ELR (cell line): ENCODE results near the gene SOCS2.
"Not testable (repeated sequence)": the region's sequence is repeated elsewhere in the genome, so short reads cannot be mapped to it uniquely, and the experiment has no call there.

Source experiments
- DNase-seq: peaks from one replicate; pipeline ENCODE4 v3.0.0-alpha.2; 2015; ENCODE audit warnings: low read depth

SOCS2 gene, protein sequence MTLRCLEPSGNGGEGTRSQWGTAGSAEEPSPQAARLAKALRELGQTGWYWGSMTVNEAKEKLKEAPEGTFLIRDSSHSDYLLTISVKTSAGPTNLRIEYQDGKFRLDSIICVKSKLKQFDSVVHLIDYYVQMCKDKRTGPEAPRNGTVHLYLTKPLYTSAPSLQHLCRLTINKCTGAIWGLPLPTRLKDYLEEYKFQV

DNA sequence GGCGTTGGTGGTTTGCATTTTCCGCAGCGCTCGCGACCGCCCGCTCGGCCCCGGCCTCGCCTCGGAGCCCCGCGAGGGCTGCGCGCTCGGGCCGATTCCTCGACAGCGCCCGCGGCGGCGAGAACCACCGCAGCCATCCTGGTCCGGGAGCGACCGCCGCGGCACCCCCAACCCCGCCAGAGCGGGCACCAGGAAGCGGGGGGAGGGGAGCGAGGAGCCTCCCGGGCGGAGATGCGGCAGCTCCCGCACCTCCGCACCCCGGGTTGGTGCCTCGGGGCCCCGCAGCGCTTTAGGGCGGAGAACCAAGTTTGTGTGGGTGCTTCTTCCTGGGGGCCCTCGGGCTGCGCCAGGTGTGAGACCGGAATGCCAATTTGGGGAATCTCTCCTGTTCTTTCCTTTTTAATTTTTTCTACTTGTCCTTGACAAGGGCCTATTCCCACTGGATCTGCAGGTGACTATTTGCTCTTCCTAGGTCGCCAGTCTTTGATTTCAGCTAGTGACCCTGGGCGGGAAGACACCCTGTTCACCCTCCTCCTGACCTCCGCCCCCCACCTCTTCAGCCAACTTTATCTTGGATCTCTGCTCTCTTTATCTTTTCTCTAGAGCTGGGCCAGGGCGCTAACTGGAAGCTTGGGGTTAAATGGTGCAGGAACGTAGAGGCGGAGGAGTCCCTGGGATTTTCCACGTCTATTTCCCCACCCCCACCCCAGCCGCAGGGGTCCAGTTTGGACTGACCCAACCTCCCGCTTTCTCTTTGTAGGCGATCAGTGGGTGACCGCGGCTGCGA lies at the start of gene SOCS2:
TSS of gene SOCS2 (plus strand) at position 751 of the 787 bp plus-strand sequence. CDS start 223 bp downstream, outside the sequence.
- DNase-seq: peak; percentile 68

DNA sequence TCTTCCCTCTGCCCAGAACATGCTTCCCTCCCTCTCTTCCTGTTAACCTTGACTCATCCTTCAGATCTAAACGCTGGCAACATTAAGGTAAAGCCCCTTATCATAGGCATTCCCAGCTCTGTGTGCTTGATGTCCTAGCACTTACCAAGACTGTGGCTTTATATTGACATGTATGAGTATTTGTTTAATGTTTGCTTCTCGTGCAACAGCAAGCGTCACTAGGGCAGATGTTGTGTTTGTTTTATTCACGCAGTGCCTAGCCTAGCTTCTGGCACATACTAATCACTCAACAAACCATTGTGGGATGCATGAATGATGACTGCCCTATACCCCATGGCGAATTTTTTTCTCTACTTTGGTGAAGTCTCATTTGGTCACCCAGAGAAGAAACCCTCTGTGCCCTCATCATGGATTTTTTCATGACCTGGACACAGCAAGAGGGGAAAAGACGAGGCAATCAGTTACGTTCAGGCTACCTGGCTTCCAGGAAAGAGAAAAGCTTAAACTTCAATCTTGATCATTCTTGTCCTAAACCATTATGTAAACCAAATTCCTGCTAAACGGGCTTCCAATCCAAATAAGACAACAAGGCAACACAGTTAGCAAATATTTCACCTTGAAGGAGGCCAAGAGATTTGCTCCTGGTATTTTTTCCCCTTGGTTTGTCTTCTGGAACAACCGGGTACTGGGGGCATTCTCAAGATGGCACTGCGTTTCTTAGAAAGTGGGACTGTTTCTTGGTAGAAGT lies 47.9 kb upstream of the SOCS2 start:
- DNase-seq: no peak

DNA sequence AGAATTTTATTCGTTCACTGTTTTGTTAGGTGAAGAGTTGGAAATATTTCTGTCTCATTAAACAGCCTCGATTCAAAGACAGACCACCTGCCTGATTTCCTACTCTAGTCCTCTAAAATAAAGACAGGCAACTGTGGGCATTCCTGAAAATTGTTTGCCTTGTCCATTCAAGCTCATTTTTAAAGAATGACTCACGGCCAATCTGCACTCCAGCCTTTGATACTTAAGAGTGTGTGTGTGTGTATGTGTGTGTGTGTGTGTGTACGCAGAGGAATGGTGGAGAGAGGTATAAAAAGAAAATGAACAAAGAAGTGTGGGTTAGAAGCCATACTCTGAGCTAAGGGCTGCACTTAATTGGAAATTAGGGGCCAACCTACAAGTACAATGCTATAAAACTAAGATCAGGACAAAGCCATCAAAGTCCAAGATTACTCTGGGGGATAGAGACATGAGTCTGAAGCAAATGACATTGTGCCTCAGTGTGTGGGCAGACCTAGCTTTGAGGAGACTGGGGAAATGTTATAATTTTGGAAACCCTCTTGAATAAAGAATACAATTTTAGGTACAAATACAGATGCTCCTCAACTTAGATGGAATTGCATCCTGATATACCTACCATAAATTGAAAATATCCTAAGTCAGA lies 45.6 kb upstream of the SOCS2 start:
- DNase-seq: peak; percentile 95

DNA sequence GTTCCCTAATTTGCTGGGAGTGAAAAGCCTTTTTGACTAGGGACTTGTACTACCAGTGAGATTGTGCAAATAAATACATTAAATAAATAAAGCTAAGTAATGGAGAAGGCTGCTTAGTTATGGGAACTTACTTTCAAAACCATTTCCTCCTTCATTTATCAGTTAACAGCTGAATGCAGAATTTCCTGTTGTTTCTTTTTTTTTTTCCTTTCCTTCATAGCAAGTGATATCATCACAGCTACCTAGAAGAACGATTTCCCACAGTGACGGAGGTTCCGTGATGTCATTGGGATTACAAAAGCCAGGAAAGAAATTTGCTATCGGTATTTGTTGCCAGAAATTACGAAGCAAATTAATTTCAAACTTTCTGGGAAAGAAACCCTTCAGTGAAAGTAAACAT lies 42.1 kb upstream of the SOCS2 start:
- no peak for DNase-seq

DNA sequence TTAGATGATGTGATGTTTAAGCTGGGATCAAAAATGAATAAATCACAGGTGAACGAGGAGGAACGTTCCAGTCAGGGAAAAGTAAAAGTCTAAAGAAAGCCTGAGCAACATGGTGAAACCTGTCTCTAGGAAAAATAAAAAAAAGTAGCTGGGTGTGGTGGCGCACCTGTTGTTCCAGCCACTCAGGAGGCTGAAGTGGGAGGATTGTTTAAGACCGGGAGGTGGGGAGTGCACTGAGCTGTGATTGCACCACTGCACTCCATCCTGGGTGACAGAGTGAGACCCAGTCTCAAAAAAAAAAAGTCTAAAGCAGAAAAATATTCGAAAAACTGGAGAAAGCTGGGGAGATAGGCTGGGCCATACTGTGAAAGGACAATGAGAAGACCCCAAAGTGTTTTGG lies 39.2 kb upstream of the SOCS2 start:
- DNase-seq: no peak

DNA sequence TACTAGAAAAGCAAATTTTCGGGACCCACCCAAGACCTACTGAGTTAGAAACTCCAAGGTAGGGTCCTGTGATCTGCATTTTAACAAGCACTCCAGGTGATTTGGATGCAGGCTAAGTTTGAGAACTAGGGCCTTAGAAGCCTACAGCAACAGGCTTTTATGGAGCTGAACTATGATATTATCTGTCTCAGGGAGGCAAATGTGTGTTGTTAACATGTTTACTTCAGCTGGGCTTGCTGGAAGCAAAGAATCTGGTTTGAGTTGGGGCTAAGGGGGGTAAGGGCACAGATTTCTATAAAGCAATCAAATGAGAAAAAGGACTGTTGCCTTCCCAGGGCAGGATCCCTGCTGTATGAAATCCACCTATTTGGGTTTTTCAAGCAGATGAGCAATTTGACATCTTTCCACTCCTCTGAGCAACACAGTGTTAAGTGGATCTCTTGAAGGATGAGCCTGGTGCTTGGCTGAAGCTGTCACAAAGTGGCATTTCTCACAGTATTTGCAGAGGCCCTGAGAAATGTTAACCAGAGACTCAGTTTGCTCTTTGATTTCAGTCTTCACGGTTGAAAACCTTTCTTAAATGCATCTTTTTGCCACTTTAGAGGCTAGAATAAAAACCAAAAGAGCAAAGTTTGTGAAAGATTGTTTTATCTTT lies 36.2 kb upstream of the SOCS2 start:
- no peak for DNase-seq

DNA sequence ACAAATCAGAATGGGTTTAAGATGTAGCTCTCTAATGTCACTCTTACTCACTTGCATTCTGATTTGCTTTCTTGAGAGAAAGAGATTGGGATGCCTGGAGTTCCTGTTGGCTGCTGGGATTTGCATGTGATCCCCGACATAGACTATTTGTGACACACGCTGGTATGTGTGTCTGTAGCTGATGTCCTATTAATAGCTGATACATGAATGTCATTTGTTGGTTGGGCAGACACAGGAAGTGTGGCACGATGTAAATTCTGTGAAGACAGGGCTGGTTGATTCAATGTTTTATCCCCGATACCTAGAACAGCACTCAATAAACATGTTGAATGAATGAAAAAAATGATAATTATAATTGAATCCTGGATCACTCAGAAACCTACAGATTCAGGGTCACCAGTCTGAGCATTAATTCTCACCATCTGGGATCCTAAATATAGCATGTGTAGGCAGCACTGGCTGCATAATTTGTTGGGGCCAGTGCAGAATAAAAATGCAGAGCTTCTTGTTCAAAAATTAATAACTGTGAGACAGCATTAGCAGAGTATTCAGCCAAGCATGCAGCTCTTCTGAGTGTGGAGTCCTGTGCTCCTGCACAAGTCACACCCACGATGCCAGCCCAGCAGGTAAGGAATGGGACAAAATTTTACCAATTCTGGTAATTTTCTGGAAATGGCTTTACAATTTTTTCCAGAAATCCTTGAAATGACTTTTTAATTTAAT lies 35.5 kb upstream of the SOCS2 start:
- DNase-seq: no peak

DNA sequence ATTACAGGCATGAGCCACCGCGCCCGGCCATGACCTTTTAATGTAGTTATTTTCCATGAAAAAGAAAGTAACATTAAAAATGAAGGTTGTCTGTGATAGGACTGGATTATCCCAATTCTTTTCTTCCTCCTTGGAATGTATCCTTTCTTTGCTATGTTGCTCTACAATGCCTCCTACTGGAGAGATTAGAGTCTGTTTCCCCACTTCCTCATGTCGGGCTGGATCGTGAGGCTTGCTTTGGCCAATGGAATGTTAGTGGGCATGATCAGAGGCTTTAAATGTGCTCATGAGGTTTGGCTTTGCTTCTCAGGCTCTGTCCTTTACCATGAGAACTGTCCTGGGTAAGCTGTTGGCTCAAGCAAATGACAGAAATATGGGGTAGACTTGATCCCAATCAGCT lies 34.7 kb upstream of the SOCS2 start:
- no peak for DNase-seq

DNA sequence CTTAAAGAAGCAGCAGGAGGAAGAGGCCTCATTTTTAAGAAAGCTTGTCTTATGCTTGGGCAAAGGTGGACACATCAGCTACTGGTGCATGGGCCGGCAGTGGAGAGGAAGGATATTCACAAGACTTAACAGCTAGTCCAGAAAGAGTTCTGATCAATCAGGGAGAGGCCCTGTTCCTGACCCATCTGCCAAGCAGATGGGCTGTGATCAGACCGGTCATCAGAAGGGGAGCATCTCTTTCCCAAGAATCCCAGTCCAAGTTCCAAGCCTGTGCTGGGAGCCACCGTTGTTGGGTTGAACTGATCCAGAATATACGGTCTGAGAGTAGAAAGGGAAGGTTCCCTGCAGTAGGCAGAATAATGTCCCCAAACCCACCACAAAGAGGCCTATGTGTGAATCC lies 32.7 kb upstream of the SOCS2 start:
- DNase-seq: no peak

DNA sequence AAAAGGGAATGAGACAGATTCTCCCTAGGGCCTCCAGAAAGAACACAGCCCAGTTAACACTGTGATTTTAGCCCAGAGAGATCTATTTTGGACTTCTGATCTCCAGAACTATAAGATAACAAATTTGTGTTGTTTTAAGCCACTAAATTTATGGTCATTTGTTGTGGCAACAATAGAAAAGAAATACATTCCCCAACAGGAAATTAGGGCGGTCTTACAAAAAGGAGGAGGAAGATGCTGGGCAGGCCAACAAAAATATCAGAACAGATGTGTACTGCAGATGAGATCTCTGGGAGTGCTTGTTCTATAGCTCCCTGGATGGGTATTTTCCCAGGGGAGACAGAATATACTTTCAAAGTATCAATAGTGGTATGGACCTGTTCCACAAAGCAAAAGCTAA lies 32.0 kb upstream of the SOCS2 start:
- no peak for DNase-seq

DNA sequence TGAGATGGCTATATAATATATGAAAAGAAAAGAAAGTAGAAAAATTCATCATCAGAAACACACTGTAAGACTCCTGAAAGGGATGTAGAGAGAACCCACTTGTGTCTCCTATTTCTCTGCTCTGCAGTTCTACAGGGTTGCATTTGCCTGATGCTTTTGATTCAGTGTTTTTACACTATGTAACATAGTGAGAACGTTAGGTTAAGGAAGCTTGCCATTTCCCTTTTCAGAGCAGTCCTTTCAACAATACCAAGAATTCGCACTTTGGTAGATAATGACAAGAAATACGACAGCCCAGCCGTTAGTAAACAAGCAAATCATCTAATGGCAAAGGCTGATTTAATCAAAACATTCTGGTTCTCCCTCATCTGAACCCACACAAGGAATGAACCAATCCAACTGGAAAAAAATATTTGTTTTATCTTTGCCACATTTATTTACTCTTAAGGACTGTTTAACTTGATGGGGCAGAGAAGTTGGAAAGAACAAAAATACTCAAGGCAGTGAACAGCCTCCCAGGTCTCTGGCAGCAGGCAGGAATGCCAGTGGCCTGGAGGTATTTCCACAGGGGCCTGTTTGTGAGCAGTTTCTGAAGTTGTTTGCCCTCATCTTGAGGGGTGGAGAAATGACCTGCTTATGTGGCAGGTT lies 30.8 kb upstream of the SOCS2 start:
- no peak for DNase-seq

DNA sequence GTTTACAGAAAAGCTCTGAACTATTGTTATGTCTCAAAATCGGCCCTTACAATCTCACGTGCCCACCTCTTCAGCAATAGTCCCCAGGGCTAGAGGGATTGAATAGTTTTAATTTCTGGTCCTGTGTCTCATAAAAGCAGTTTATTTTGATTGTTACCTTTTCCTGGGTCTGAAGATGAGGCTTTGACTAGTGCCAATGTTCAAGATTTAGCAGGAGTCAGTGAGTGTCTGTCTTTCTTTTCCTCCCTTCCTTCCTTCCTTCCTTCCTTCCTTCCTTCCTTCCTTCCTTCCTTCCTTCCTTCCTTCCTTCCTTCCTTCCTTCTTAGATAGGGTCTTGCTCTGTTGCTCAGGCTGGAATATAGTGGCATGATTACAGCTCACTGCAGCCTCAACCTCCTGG lies 24.7 kb upstream of the SOCS2 start:
- no peak for DNase-seq

DNA sequence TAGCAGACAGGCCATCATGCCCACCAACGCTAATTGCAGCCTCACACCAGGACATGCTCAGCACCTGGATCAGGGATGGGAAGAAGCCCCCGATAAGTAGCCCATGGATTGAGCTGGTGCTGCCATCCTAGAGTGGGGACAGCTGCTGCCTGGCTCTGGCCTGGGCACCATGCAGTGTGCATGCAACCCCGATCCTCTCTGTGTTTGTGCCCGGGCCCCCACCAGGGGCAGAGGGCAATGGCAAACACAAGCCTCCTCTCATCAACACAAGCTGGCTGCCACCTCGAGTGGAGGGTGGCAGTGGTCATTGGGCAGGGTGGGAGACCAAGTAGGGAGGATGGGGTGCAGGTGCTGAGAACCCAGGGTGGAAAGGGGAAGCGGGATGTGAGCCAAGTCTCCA lies 23.3 kb upstream of the SOCS2 start:
- DNase-seq: no peak

DNA sequence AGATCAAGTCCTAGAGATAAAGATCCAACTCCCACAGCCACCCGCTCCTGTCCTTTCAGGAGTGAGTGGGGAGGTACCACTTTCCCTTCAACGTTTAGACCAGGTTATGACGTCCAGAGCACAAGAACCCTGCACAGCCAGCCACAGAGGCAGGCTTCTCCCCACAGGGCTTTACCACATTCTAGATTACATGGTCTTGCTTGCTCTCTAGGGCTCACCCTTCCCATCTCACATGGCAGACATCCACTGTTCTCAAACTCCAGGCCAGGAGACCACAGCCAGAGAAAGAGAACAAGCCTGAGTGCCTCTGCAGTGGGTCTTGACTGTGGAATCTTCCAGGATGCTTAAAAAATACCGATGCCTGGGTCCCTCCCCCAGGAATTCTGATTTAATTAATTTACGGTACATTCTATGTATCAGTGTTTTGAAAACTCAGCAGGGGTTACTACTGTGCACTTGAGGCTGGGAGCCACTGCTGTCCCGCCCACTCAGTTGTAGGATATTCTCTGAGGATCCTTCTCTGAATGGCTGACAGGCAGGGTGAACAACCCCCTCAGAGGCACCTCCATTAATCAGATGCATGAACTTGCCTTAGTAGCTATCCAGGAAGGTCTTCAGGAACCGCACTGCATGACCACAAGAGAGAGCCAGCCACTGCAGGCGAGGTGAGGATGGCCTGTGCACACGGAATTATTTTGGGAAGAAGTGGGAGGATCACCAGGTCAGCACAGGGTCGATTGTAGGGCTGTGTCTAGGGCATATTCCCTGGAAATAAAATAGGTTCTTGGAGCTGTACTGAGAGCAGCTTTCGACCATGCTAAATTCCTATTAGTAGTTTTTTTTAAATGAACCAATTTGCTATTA lies 21.5 kb upstream of the SOCS2 start:
- DNase-seq: no peak

DNA sequence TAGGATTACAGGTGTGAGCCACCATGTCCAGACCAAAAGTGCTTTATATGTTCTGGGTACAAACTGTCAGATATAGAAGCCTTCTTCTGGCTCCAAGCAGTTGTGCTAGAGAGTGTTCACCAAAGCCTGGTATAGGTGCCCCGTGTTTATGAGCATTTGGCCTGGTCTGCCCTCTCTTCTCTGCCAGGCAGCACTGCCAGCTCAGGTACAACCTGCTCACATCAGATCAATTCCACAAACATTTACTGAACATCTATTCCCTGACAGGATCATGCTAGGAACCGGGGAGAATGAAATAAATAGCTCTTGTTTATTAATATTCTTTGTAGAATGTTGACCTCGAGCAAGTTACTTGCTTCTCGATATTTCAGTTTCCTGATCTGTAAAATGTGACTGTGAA lies 20.0 kb upstream of the SOCS2 start:
- no peak for DNase-seq

DNA sequence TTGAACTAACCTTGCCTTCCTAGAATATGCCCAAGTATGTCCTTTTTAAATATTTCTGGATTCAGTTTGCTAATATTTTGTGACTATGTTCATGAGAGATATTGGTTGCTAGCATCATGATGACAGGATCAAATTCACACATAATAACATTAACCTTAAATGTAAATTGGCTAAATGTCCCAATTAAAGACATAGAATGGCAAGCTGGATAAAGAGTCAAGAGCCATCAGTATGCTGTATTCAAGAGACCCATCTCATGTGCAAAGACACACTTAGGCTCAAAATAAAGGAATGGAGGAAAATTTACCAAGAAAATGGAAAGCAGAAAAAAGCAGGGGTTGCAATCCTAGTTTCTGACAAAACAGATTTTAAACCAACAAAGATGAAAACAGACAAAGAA lies 14.6 kb upstream of the SOCS2 start:
- not testable (repeated sequence) for DNase-seq

DNA sequence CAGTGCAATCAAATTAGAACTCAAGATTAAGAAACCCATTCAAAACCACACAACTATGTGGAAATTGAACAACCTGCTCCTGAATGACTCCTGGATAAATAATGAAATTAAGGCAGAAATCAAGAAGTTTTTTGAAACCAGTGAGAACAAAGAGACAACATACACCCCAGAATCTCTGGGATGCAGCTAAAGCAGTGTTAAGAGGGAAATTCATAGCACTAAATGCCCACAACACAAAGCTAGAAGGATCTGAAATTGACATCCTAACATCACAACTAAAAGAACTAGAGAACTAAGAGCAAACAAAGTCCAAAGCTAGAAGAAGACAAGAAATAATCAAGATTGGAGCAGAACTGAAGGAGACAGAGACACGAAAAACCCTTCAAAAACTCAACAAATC lies 13.8 kb upstream of the SOCS2 start:
- DNase-seq: not testable (repeated sequence)

DNA sequence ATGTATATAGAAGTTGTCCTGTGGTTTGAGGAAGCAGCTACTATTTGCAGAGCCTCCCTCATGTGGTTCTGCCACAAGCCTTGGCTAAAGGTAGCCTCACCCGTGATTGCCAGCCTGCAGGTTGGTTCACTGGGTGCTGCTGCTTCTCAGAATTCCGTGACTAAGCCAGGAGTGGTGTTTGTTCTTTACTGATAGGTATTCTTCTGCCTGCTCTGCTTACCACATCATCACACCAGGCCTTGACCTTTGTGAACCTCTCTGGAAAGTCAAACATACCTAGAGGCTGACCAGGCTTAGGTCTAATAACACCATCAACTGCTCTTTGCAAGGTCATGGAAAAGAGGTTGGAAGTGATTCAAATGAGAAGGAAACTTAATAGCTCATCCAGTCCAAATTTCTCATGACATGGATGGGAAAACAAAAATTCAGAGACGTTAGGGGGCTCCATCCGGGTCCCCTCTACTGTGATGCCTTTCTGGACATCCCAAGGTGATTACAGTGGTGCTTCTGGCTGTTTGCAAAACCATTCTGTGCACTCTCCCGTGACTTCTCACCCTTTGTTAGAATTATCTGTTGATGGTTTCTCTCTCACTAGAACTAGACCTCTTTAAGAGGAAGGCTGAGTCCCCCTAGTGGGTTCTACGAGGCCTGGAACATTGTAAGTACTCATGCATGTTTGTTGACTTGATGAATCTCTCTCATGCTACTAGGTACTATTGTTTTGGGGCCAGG lies 8.5 kb upstream of the SOCS2 start:
- peak; percentile 42 for DNase-seq

DNA sequence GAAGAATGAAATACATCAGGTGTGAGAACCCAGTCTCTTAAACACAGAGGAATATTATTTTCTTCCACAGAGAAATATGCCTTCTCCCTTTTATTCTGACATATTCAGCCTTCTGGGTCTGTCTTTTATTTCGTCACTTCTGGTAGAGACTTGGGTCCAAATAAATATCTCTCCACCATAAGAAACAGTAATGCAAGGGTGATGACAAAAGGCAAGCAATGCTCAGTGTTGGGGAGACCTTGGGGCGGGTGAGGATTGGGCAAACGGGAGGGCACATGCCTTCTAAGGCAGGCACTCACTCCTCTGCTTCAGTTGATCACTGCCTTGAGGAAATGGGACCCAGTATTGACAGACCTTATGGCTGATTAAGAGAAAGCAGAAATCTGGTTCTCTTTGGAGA lies 6.7 kb upstream of the SOCS2 start:
- DNase-seq: no peak
